ENCODE results near the gene ZNF490. TPM values are rescaled to one million over a fixed set of nuclear protein-coding genes. Genes with fewer than 3 reads are reported as not detected.

The ZNF490 gene
- total RNA-seq, 1 donor from 2014 or later, result 11.9 TPM

DNA sequence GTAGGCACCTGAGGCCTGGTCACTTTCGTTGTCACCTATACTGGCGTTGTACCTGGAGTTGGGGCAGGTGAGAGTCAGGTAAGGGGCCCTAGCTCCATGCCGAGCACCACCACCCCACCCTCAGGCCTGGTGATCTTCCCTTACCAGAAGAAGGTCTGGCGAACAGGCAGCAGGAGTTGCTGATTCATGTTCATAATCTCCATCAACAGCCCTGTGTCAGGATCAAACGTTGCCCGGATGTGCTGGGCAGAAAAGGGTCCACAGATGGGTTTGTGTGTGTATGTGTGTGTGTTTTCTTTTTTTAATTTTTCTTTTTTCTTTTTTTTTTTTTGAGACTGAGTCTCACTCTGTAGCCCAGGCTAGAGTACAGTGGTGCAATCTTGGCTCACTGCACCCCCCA, 41.6 kb upstream of the ZNF490 start:
- Mint-ChIP-seq H3K36me3 (ENCODE audit: low read depth, unreplicated experiment) (peaks cover 28% of the 10 kb centered on the region), H3K4me3 (ENCODE audit: unreplicated experiment) (no peak overlapping the region), H3K9me3 (ENCODE audit: unreplicated experiment) (no peaks in the 10 kb centered on the region), H3K4me1 (ENCODE audit: unreplicated experiment) (no peaks in the 10 kb centered on the region), H3K27me3 (ENCODE audit: unreplicated experiment) (peaks cover 8% of the 10 kb centered on the region), H3K27ac (ENCODE audit: unreplicated experiment) (no peak overlapping the region)
- DNase-seq (ENCODE audit: low spot score), result no peak
- TF ChIP-seq, protein P1, sequence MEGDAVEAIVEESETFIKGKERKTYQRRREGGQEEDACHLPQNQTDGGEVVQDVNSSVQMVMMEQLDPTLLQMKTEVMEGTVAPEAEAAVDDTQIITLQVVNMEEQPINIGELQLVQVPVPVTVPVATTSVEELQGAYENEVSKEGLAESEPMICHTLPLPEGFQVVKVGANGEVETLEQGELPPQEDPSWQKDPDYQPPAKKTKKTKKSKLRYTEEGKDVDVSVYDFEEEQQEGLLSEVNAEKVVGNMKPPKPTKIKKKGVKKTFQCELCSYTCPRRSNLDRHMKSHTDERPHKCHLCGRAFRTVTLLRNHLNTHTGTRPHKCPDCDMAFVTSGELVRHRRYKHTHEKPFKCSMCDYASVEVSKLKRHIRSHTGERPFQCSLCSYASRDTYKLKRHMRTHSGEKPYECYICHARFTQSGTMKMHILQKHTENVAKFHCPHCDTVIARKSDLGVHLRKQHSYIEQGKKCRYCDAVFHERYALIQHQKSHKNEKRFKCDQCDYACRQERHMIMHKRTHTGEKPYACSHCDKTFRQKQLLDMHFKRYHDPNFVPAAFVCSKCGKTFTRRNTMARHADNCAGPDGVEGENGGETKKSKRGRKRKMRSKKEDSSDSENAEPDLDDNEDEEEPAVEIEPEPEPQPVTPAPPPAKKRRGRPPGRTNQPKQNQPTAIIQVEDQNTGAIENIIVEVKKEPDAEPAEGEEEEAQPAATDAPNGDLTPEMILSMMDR (IDR thresholded peaks at IDR 0.05; ENCODE audit: unreplicated experiment), result no peak

DNA sequence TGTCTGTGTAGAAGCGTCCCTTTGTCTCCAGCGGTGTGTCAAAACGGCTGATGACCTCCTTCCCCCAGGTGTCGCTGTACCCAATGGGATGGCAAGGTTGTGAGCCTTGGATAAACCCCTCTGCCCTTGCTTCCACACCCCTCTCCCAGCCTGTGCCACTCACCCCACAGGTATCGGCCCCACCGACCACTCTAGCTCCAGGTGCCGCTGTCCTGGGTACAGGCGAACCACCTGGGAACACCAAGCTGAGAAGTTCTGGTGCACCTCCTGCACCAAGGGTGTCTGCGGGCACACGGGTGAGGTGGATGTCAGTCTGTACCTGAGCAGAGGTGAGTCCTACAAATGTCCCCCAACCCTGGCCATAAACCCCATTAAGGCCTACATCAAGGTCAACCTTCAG, 39.3 kb upstream of the ZNF490 start:
- Mint-ChIP-seq H3K4me3 (ENCODE audit: unreplicated experiment) (no peak overlapping the region), H3K9me3 (ENCODE audit: unreplicated experiment) (no peaks in the 10 kb centered on the region), H3K4me1 (ENCODE audit: unreplicated experiment) (no peaks in the 10 kb centered on the region), H3K27me3 (ENCODE audit: unreplicated experiment) (peaks cover 11% of the 10 kb centered on the region), H3K36me3 (ENCODE audit: low read depth, unreplicated experiment) (peaks cover 15% of the 10 kb centered on the region), H3K27ac (ENCODE audit: unreplicated experiment) (no peak overlapping the region)
- no peak for DNase-seq (ENCODE audit: low spot score)
- TF ChIP-seq, protein P1 (IDR thresholded peaks at IDR 0.05; ENCODE audit: unreplicated experiment), result no peak

DNA sequence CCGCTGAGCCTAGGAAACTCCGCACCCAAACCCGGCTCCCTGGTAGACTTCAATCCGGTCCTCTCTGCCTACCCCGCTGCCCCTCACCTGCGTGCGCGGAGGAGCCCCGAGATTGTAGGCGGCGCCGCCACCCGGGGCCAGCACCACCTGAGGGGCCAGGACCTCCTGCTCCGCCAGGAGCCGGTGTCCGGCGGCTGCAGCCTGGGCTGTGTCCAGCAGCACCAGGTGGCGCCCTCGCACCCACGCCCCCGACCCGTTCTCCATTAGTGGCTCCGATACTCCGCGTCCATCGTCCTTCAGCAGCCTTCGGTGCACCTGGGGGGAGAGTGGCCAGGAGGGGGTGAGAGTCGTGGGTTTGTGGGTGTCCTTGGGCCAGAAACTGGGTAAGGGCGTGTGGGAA, 37.5 kb upstream of the ZNF490 start:
- TF ChIP-seq, protein P1 (IDR thresholded peaks at IDR 0.05; ENCODE audit: unreplicated experiment), result no peak
- Mint-ChIP-seq H3K4me1 (ENCODE audit: unreplicated experiment) (no peaks in the 10 kb centered on the region), H3K27ac (ENCODE audit: unreplicated experiment) (no peak overlapping the region), H3K4me3 (ENCODE audit: unreplicated experiment) (no peak overlapping the region), H3K36me3 (ENCODE audit: low read depth, unreplicated experiment) (peaks cover 15% of the 10 kb centered on the region), H3K27me3 (ENCODE audit: unreplicated experiment) (peaks cover 15% of the 10 kb centered on the region), H3K9me3 (ENCODE audit: unreplicated experiment) (no peaks in the 10 kb centered on the region)
- DNase-seq (ENCODE audit: low spot score), result no peak

DNA sequence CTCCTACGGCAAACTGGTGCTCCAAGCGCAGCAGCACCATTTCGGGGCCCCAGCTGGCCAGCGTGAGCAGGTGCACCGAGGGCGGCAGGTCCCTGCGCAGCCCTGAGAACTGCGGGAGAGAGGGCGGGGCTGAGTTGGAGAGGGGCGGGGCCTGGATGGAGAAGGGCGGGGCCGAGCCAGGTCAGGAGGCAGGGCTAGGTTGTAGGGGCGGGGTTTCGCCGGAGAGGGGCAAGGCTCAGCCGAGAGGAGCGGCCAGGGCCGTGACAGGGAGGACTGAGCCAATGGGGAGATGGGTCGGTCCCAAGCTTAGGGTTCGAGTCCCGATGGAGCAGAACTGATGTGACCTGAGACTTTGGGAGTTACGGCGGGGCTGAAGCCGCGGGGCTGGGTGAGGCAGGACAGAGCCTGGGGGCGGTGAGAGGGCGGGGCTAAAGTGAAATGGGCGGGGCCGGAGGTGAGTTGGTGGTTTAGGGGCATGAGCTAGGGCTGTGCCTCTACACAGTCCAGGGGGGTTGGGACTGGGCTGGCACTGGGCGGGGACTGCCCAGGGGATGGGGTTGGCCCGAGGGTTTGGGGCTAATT, 37.0 kb upstream of the ZNF490 start:
- TF ChIP-seq, protein P1 (IDR thresholded peaks at IDR 0.05; ENCODE audit: unreplicated experiment), result no peak
- no peak for DNase-seq (ENCODE audit: low spot score)
- Mint-ChIP-seq H3K4me1 (ENCODE audit: unreplicated experiment) (no peaks in the 10 kb centered on the region), H3K4me3 (ENCODE audit: unreplicated experiment) (no peak overlapping the region), H3K9me3 (ENCODE audit: unreplicated experiment) (no peaks in the 10 kb centered on the region), H3K27ac (ENCODE audit: unreplicated experiment) (no peak overlapping the region), H3K27me3 (ENCODE audit: unreplicated experiment) (peaks cover 15% of the 10 kb centered on the region), H3K36me3 (ENCODE audit: low read depth, unreplicated experiment) (peaks cover 15% of the 10 kb centered on the region)

DNA sequence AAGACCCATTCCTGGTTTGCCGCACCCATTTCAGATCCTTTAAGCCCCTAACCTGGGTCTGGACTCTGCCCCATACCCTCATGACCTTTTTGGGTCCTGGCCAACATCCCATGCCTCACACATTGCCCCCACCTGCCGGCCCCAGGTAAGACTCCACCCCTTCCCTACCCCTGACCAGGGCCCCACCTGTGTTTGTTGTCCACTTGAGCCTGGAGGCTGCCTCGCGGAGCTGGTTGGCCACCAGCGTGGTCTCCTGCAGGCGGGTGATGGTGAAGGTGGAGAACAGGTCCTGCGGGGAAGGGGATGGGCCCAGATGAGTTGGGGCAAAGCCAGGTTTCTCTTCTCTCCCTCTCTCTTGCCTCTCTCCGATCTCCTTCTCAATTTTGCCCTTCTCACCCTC, 36.4 kb upstream of the ZNF490 start:
- TF ChIP-seq, protein P1 (IDR thresholded peaks at IDR 0.05; ENCODE audit: unreplicated experiment), result no peak
- H3K27me3 Mint-ChIP-seq (ENCODE audit: unreplicated experiment), result peaks cover 15% of the 10 kb centered on the region
- H3K4me1 Mint-ChIP-seq (ENCODE audit: unreplicated experiment), result no peaks in the 10 kb centered on the region
- no peak overlapping the region for H3K4me3 Mint-ChIP-seq (ENCODE audit: unreplicated experiment)
- peaks cover 14% of the 10 kb centered on the region for H3K36me3 Mint-ChIP-seq (ENCODE audit: low read depth, unreplicated experiment)
- no peak for DNase-seq (ENCODE audit: low spot score)
- H3K9me3 Mint-ChIP-seq (ENCODE audit: unreplicated experiment), result no peaks in the 10 kb centered on the region
- no peak overlapping the region for H3K27ac Mint-ChIP-seq (ENCODE audit: unreplicated experiment)
